Ammon's horn (tissue), 1 donor: ENCODE data around the gene PPM1L.
"Not testable (repeated sequence)": the region's sequence is repeated elsewhere in the genome, so short reads cannot be mapped to it uniquely, and the experiment has no call there.

Experiments used
- DNase-seq: peaks from one replicate; pipeline ENCODE4 v3.0.0-alpha.2; 2016; ENCODE audit warnings: low spot score

Gene PPM1L

GRCh38 chr3:160986069-160986468 is 230.0 kb downstream of the PPM1L start:
- peak; percentile 27 for DNase-seq

GRCh38 chr3:160987982-160988964 is 232.2 kb downstream of the PPM1L start:
- DNase-seq = no peak

- no peak for DNase-seq
These were observed 234.4 kb downstream of the PPM1L start for GRCh38 chr3:160990446-160990845.

DNA sequence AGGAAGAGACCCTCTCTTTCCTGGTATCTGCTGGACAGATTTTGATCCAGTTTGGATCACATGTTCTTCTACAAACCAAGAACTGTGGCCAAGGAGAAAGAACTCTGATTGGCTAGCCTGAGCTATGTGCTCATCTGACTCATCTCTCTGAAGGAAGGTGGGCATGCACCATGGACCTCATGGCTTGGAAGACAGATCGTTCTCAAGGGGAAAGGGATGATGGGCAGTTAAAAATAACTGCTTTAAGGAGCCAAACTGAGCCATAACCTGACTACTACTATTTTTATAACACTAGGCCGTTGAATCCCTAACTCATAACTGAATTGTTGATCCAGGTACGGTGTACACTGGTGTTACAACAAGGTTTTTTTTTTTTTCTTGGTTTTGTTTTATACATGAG is 236.7 kb downstream of the PPM1L start:
- DNase-seq = no peak

- DNase-seq = no peak
These were observed 240.8 kb downstream of the PPM1L start for GRCh38 chr3:160996811-160997210.

DNA sequence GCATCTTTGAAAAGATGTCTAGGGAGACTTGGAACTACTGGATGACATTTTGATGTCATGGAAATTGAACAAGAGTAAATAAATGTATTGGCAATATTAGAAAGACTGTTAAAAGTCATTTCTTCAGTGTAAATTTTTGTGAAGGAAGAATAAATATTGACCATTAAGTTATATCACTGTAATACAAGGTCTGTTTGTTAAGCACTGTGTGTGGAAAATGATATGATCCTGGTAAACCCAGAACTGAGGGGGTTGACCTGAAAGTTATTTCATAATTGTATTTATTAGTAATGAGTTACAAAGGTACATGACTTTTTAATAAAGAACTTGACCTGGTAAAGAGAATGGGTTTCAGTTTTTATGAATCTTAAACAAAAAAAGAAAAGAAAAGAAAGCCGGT is 242.6 kb downstream of the PPM1L start:
- DNase-seq = no peak

DNA sequence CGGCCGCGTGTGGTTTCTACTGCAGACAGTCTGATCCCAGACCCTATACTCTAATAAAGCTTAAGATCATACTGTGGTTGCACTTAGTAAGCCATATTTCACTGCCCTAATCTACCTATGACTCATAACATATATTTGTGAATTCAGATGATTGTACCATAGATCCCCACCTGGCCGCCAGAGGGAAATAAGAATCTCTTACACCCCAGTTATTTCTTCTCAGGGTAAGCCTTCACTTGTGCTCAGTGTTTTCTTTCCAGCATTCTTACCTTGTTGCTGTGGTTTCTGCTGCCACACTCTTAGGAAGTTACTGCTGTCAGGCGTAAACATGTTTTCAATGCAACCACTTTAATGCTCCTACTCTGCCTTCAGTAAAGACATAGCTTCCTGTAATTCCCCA is 243.2 kb downstream of the PPM1L start:
- no peak for DNase-seq

GRCh38 chr3:161008086-161008485 is 252.1 kb downstream of the PPM1L start:
- no peak for DNase-seq

DNA sequence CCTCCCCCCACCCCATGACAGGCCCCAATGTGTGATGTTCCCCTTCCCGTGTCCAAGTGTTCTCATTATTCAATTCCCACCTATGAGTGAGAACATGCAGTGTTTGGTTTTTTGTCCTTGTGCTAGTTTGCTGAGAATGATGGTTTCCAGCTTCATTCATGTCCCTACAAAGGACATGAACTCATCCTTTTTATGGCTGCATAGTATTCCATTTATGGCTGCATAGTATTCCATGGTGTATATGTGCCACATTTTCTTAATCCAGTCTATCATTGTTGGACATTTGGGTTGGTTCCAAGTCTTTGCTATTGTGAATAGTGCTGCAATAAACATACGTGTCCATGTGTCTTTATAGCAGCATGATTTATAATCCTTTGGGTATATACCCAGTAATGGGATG is 254.1 kb downstream of the PPM1L start:
- not testable (repeated sequence) for DNase-seq

- no peak for DNase-seq
These were observed 259.1 kb downstream of the PPM1L start for GRCh38 chr3:161014843-161015749.

- no peak for DNase-seq
These were observed 260.6 kb downstream of the PPM1L start for GRCh38 chr3:161016417-161017313.

- no peak for DNase-seq
These were observed 261.9 kb downstream of the PPM1L start for GRCh38 chr3:161017971-161018370.

DNA sequence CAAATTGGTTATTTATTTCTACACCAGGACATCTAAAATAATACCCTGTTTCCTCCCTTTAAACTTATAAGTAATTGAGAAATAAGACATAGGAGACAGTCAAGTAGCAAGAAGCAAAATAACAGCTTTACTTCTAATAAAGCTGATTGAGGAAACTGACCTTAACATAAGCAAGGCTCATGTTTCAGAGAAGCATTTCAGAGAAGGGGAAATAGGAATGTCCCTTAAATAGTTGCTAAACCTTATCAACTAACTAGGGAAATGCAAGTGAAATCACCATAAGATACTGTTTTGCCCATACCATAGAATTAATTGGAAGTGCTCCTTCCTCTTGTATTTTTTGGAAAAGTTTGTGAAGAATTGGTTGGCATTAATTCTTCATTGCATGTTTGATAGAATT is 264.2 kb downstream of the PPM1L start:
- no peak for DNase-seq

GRCh38 chr3:161025911-161026310 is 269.9 kb downstream of the PPM1L start:
- no peak for DNase-seq

DNA sequence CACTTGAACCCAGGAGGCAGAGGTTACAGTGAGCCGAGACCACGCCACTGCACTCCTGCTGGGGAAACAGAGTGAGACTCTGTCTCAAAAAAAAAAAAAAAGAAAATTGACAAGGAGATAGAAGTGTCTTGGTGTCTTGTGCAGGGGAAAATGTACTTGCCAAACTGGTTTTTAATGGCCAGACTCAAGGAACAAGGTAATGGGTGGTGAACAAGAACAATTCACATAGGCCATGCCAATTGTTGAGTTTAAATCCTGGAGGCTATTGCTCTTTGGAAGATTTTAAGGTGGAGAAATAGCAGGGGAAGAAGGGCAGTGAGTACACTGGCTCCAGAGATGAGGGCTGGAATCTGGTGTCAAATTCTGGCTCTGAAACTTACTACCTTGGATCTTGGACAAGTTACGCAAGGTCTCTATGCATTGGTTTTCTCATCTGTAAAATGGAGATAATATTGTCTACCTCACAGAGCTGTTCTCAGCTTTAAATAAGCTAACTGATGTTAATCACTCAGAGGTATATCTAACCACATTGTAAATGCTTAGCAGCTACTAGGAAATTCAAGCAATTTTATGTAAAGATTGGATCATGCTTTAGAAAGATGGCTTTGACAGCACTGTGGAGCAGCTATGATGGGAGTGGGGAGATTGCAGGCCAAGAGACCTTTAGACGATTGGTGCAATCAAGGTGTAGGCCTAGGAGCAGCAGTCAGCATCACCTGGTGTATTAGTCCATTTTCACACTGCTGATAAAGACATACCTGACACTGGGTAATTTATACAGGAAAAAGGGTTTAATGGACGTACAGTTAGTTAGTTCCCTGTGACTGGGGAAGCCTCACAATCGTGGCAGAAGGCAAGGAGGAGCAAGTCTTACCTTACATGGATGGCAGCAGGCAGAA is 270.8 kb downstream of the PPM1L start:
- DNase-seq = no peak

DNA sequence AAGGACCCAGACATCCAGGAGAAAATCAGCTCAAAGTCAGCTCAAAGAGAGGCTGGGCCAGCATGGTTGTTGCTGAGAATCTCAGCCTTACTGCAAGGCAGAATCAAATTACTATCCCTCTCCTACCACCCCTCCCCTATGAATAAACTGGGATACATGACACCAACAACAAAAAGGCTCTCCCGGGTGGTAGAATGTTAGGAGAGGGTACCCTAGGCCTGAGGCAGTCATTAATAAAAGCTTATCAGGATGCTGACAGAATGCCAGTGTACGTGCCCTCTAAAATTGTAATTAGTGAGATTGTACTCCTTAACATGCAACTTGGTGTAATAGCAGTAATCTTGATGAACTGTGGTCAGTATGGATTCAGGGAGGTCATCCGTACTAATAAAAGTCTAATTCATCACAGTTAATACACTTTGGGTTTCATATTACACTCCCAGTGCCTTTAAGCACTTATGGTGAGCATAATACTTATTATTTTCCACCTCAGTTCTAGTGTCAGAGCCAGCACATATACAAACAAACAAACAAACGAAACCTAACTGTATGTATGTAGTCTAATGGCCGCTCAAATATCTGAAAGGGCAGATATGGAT is 272.6 kb downstream of the PPM1L start:
- no peak for DNase-seq

DNA sequence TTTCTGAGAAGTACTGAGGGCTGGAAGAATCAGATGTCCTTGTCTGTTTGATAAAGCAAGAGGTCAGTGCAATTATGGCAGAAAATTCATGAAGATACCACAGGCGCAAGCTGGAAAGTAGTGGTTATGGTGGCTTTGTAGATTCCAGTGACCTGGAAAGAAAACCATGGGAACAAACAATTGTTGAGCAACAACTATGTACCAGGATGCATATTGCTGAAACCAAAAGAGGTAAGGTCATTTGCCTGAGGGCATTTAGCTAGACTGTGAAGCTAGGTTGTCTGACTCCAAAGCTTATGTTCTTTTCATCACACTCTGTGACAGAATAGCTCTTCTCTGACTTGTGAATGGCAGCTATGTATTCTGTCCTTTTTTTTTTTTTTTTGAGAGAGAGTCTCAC is 275.1 kb downstream of the PPM1L start:
- DNase-seq = no peak

- DNase-seq = peak; percentile 28
These were observed 279.0 kb downstream of the PPM1L start for GRCh38 chr3:161034913-161035550.

- no peak for DNase-seq
These were observed 279.7 kb downstream of the PPM1L start for GRCh38 chr3:161035711-161036110.

DNA sequence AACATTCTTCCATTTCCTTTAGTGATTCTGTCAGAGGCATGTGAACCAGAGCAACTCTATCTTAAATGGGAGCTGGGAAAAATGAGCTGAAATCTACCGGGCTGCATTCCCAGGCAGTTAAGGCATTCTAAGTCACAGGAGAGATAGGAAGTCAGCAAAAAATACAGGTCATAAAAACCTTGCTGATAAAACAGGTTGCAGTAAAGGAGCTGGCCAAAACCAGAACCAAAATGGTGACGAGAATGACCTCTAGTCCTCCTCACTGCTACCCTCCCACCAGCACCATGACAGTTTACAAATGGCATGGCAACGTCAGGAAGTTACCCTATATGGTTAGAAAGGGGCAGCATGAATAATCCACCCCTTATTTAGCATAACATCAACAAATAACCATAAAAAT is 282.7 kb downstream of the PPM1L start:
- no peak for DNase-seq
